Heart left ventricle (tissue), 13 donors: Measurements from ENCODE around the gene EIF2S3B.

Experiments
- CTCF ChIP-seq, 12 donors: fragments of 200-600 bp; sonication (generic) in 4 of 12; IDR thresholded peaks; one replicate each; pipeline versions ENCODE4 v1.5.0 to v1.8.0; 2018 to 2022; ENCODE audit warnings: antibody characterized with exemption in 12 of 12, mild to moderate bottlenecking in 5 of 12
- POLR2A ChIP-seq, 2 donors: fragments of 450-650 bp; IDR thresholded peaks; one replicate each; pipeline ENCODE4 v1.6.1; 2017; ENCODE audit warnings: antibody characterized with exemption in 2 of 2, mild to moderate bottlenecking in 2 of 2, moderate library complexity in 2 of 2
- donor health status: ischemic (EF 13 %, LVEDD 7.1; RV severe dilation, severe dysfunction).
- donor health status: DM: no; HTN: yes; CAD: no.
- donor health status: DM: no; HTN: no; CAD: no.
- donor health status: ischemic (EF 25% LVEDD 6.9; RV normal size, moderate dysfunction).
- donor health status: ischemic (EF 25% LVEDD 5.7; RV mildly dilated, moderate dysfunction).
- donor health status: ischemic (EF 35%, LVEDD 5.7; RV mildly dilated, moderate dysfunction).
- donor health status: nonischemic (EF 11% LVEDD 7.7; RV severe dilation, severe dysfunction).
- donor health status: DM: yes; HTN: yes; CAD: no.
- donor health status: PGD.
- donor health status: ischemic (EF 29% LVEDD 5.4; RV normal size, mild dysfunction).
- donor health status: nonischemic (EF 23%, LVEDD 6.1; RV moderate dilation, normal function).

GRCh38 chr12:10497602-10498001, 8.1 kb upstream of the EIF2S3B start:
- no peak for TF ChIP-seq CTCF (IDR thresholded peaks at IDR 0.05)
- no peak for TF ChIP-seq POLR2A (IDR thresholded peaks at IDR 0.05)
